ENCODE data around the gene DPEP2NB. TPM values are rescaled to one million over a fixed set of nuclear protein-coding genes. Genes with fewer than 3 reads are reported as not detected.
"Not testable (repeated sequence)": the region's sequence is repeated elsewhere in the genome, so short reads cannot be mapped to it uniquely, and the experiment has no call there.

DPEP2NB gene
- total RNA-seq, 2 donors from 2014 or later, result not detected

DNA sequence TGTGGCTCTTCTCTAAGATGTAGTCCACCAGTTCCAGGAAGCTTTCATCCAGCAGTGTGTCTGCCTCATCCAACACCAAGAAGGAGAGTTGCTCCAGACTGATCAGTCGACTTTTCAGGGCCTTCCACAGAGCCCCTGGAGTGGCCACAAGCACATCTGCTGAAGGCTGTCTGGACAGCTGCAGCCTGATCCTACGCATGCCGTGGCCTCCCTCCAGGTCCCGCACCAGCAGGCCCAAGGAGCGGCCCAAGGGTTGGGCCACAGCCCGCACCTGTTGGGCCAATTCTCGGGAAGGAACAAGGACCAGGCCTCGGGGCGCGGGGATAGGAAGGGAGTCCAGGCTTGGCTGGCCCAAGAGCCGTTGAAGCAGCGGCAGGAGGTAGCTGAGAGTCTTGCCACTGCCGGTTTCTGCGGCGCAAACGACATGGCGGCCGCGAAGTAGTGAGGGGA is 6.6 kb upstream of the DPEP2NB start:
- peak; percentile 77 for DNase-seq (ENCODE audit: low spot score)
- intact Hi-C loops (cut with DNase I), result no loop called here

GRCh38 chr16:68021490-68021889 is 5.8 kb upstream of the DPEP2NB start:
- intact Hi-C loops (cut with DNase I), result no loop called here

GRCh38 chr16:68019167-68019680 is 3.5 kb upstream of the DPEP2NB start:
- DNase-seq (ENCODE audit: low spot score), result no peak
- intact Hi-C loops (cut with DNase I), result no loop called here

More at GRCh38 chr16:68021490-68021889, 5.8 kb upstream of the DPEP2NB start:
- no peak for DNase-seq (ENCODE audit: low spot score)

DNA sequence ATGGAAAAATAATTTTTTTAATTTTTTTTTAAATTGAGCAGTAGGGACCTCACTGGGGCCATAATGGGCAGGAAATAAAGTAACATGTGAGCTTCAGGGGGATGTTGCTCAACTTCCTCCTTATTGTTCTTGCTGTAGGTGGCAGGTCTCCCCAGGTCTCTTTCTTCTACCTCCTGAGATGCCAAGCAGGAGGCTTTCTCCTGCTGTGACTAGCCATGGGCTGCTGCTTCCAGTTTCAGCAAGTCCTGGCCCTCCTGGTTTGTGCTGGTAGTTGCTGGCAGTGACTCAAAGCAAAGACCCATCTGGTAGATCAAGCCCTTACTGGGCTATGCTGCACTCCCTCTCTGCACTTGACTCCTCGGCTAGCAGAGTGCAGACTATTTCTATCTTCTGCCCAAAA is 2.3 kb downstream of the DPEP2NB start:
- intact Hi-C loops (cut with DNase I), result no loop called here
- DNase-seq (ENCODE audit: low spot score), result no peak

DNA sequence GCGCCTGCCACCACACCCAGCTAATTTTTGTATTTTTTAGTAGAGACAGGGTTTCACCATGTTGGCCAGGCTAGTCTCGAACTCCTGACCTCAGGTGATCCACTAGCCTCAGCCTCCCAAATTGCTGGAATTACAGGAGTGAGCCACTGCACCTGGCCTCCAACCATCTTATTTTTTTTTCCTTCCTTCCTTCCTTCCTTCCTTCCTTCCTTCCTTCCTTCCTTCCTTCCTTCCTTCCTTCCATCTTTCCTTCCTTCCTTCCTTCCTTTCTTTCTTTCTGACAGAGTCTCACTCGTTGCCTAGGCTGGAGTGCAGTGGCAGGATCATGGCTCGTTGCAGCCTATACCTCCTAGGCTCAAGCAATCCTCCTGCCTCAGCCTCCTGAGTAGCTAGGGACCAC is 5.8 kb downstream of the DPEP2NB start:
- intact Hi-C loops (cut with DNase I); DNase-seq (ENCODE audit: low spot score): not testable (repeated sequence)

GRCh38 chr16:68009157-68009735 is 6.5 kb downstream of the DPEP2NB start:
- intact Hi-C loops (cut with DNase I), result no loop called here
- no peak for DNase-seq (ENCODE audit: low spot score)

DNA sequence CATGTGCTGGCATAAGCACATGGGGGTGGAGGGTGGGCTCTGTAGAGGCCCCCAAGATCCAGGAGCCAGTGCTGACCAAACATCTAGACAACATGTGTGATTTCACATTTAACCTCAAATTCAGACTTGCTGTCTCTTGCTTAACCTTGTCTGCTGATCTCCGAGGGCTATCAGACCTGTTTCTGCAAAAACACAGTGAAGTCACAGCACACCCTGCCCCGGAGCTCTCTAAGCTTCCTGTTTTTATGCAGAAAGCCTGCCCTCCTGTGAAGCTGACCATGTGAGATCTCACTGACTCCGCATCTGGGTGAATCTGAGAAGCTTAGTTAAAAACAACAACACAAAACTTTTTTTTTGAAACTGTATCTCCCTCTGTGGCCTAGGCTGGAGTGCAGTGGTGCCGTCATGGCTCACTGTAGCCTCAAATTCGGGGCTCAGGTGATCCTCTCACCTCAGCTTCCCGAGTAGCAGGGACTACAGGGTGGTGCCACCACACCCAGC is 9.9 kb downstream of the DPEP2NB start:
- peak; percentile 83 for DNase-seq (ENCODE audit: low spot score)
- intact Hi-C loops (cut with DNase I), result no loop called here

DNA sequence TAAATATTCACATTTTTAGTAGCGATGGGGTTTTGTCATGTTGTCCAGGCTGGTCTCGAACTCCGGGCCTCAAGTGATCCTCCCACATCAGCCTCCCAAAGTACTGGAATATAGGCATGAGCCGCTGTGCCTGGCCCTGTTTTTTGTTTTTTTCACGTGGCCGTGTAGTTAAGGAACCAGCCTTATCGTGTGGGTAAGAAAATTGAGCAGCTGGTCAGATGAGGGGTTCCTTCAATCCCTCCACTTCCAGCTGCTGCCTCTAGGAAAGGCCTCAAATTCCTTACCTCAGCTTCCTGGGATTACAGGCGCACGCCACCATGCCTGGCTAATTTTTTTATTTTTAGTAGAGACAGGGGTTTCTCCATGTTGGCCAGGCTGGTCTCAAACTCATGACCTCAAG is 10.5 kb downstream of the DPEP2NB start:
- DNase-seq (ENCODE audit: low spot score), result no peak
- intact Hi-C loops (cut with DNase I), result no loop called here

DNA sequence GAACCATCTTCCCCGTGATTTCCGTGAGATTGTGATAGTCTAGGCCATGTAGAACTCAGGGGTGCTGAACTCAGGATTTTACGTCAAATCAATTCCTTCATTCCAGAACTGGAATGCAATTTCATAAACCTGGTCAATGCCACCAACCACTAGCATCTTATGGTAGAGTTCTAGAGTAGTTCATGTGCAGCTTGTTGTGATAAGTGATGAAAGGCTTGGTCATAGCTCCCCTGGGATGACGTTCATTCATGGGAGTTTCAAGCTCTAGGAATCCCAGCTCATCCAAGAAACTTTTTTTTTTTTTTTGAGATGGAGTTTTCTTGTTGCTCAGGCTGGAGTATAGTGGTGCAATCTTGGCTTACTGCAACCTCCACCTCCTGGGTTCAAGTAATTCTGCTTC is 12.7 kb downstream of the DPEP2NB start:
- intact Hi-C loops (cut with DNase I), result no loop called here
- no peak for DNase-seq (ENCODE audit: low spot score)

DNA sequence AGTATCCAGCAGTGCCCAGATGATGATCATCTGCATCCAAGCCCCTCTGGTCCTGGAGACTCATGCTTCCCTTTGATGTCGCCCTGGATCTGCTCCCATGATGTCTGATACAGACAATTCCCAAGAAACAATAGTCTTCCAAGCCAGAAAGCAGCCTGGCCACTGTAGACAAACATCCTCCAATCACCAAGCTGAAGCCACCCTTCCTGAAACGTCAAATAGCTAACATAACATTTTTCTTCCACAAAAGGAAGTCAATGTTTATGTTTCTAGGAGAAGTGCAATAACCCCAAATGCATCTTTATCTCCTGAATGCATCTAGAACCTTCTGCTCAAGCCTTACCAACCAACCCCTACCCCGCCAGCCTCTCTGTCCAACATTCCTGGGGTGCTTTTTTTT is 15.3 kb downstream of the DPEP2NB start:
- intact Hi-C loops (cut with DNase I), result no loop called here

DNA sequence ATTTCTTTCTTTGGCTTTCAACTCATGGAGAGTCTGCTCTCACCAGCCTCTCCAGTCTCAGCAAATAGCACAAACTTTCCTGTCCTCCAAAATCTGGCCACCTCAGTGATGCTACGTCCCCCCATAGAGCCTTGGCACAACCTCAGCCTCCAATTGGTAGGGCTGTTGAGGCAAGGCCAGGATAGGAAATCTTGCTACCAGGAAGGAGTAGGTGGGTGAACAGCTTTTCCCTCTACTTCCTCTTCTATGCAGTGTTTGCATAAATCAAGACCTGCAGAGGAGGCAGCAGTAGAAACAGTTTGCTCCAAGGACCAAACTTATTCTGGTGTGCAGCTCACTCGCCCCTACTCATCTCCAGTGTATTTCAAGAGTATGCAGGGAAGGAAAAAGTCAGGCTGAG is 15.7 kb downstream of the DPEP2NB start:
- intact Hi-C loops (cut with DNase I), result no loop called here
- DNase-seq (ENCODE audit: low spot score), result no peak

More for the DNA sequence above, 15.3 kb downstream of the DPEP2NB start:
- DNase-seq (ENCODE audit: low spot score), result no peak

DNA sequence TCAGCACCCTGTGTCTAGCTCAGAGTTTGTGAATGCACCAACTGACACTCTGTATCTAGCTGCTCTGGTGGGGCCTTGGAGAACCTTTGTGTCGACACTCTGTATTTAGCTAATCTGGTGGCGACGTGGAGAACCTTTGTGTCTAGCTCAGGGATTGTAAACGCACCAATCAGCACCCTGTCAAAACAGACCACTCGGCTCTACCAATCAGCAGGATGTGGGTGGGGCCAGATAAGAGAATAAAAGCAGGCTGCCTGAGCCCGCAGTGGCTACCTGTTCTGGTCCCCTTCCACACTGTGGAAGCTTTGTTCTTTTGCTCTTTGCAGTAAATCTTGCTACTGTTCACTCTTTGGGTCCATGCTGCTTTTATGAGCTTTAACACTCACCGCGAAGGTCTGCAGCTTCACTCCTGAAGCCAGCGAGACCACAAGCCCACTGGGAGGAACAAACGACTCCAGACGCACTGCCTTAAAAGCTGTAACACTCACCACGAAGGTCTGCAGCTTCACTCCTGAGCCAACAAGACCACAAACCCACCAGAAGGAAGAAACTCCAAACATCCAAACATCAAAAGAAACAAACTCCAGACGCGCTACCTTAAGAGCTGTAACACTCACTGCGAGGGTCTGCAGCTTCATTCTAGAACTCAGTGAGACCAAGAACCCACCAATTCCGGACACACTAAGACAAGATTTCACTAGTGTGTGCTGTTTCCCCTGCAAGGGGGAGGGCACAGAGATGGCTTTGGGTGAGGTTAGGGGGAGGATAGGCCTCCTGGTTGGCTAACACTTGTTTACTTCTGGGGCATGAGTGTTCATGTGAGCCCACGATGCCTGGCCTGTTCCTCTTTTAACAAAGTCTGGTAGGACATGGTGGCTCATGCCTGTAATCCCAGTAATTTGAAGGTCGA is 16.7 kb downstream of the DPEP2NB start, which contains the start of gene DPEP2:
Gene DPEP2, minus strand, starts transcription at position 706 of the 910 bp plus-strand sequence. CDS start 6,272 bp downstream, outside the sequence.
- intact Hi-C loops (cut with DNase I); DNase-seq (ENCODE audit: low spot score): not testable (repeated sequence)

DNA sequence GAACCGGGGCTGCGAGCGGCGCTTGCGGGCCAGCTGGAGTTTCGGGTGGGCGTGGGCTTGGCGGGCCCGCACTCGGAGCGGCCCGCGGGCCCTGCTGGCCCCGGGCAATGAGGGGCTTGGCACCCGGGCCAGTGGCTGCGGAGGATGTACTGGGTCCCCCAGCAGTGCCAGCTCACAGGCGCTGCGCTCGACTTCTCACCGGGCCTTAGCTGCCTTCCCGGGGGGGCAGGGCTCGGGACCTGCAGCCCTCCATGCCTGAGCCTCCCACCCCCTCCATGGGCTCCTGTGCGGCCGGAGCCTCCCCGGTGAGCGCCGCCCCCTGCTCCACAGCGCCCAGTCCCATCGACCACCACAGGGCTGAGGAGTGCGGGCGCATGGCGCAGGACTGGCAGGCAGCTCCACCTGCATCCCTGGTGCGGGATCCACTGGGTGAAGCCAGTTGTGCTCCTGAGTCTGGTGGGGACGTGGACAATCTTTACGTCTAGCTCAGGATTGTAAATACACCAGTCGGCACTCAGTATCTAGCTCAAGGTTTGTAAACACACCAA is 17.4 kb downstream of the DPEP2NB start:
- intact Hi-C loops (cut with DNase I); DNase-seq (ENCODE audit: low spot score): not testable (repeated sequence)

DNA sequence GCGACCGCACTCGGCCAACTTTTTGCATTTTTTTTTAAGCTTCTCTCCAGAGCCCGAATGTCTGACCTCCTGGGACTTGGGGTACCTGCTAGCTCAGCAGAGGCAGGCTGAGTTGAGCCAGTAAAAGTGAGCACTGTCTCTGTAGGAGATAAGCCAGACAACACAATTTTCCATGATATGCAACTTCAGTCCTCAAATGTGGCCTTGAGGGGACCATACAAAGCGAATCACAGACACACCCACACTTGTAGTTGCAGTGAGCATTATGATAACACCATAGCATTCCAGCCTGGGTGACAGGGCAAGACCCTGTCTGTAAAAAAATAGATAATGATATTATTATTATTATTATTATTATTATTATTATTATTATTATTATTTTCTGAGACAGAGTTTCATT is 19.0 kb downstream of the DPEP2NB start:
- intact Hi-C loops (cut with DNase I), result no loop called here
- DNase-seq (ENCODE audit: low spot score), result no peak

GRCh38 chr16:67995423-67995822 is 20.3 kb downstream of the DPEP2NB start:
- intact Hi-C loops (cut with DNase I), result no loop called here
- no peak for DNase-seq (ENCODE audit: low spot score)

- intact Hi-C loops (cut with DNase I), result loop anchor here in 1 of 2 donors (5.0 kb wide), 1 partner anchor 48 kb away; no protein-coding TSS in a partner anchor
- DNase-seq (ENCODE audit: low spot score), result not testable (repeated sequence)
These were observed 21.7 kb downstream of the DPEP2NB start for GRCh38 chr16:67994040-67994408.

- peak; percentile 96 for DNase-seq (ENCODE audit: low spot score)
- intact Hi-C loops (cut with DNase I), result loop anchor here in 1 of 2 donors (5.0 kb wide), 1 partner anchor 49 kb away; no protein-coding TSS in a partner anchor
These were observed 22.3 kb downstream of the DPEP2NB start for GRCh38 chr16:67993207-67994039.

- intact Hi-C loops (cut with DNase I), result loop anchor here in 1 of 2 donors (5.0 kb wide), 1 partner anchor 50 kb away; no protein-coding TSS in a partner anchor
These were observed 23.0 kb downstream of the DPEP2NB start for GRCh38 chr16:67992661-67993206.

More at GRCh38 chr16:67992661-67993206, 23.0 kb downstream of the DPEP2NB start:
- DNase-seq (ENCODE audit: low spot score), result no peak

All from posterior vena cava (tissue), 2 donors.